GM19025 (cell line): ENCODE results near the gene KDM4B.
"Not testable (repeated sequence)": the region's sequence is repeated elsewhere in the genome, so short reads cannot be mapped to it uniquely, and the experiment has no call there.

ENCODE experiments used
- ATAC-seq: cut with Tn5 transposase; IDR thresholded peaks from one replicate; pipeline ENCODE4 v1.9.1; 2021; ENCODE audit warnings: mild to moderate bottlenecking, low read depth, moderate library complexity; ENCODE audit not compliant: unreplicated experiment

KDM4B gene

DNA sequence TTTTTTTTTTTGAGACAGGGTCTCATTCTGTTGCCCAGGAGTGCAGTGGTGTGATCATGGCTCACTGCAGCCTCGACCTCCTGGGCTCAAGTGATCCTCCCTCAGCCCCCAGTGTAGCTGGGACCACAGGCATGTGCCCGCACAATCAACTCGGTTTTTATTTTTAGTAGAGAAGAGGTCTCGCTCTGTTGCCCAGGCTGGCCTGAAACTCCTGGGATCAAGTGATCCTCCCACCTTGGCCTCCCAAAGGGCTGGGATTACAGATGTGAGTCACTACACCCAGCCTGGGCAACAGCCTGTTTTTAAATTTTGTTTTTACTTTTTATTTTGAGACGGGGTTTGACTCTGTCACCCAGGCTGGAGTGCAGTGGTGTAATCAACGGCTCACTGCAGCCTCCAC lies 2.3 kb upstream of the KDM4B start:
- no peak for ATAC-seq

- no peak for ATAC-seq
These were observed 1.0 kb upstream of the KDM4B start for GRCh38 chr19:4967738-4968461.

DNA sequence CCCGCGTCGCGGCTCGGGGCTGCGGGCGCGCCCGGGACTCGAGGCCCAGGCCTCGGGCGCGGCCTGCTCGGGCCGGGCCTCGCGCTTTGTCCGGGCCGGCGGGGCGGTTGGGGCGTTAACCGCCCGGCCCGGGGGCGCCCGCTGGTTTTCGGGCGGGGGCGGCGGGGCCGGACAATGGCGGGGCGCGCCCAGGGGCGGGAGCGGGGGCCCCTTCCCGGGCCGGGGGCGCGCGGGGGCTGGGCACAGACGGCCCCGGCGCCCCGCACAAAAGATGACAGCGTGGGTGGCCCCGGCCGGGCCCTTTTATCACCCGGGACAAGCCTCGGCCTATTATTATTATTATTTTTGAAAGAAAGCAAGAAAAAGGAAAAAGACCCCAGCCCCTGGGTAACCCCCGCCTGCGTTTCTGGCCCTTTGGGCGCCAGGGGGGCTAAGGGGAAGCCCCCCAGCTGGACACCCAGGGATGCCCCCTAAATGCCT lies 419 bp downstream of the KDM4B start:
- peak; percentile 4 for ATAC-seq

- ATAC-seq = no peak
These were observed 1.0 kb downstream of the KDM4B start for GRCh38 chr19:4969772-4970531.

GRCh38 chr19:4970558-4971423 lies 1.9 kb downstream of the KDM4B start:
- ATAC-seq = no peak

GRCh38 chr19:4971424-4971793 lies 2.5 kb downstream of the KDM4B start:
- ATAC-seq = no peak

GRCh38 chr19:4971816-4972495 lies 3.0 kb downstream of the KDM4B start:
- no peak for ATAC-seq

- no peak for ATAC-seq
These were observed 3.8 kb downstream of the KDM4B start for GRCh38 chr19:4972509-4973230.

- ATAC-seq = no peak
These were observed 6.1 kb downstream of the KDM4B start for GRCh38 chr19:4974880-4975469.

DNA sequence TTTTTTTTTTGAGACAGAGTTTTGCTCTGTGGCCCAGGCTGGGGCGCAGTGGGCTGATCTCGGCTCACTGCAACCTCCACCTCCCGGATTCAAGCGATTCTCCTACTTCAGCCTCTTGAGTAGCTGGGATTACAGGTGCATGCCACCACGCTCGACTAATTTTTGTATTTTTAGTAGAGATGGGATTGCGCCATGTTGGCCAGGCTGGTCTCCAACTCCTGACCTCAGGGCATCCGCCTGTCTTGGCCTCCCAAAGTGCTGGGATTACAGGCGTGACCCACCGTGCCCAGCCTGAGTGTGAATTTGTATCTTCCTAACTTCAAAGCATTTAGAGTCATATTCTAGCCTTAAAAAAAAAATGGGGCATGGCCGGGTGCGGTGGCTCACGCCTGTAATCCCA lies 6.7 kb downstream of the KDM4B start:
- ATAC-seq = not testable (repeated sequence)

DNA sequence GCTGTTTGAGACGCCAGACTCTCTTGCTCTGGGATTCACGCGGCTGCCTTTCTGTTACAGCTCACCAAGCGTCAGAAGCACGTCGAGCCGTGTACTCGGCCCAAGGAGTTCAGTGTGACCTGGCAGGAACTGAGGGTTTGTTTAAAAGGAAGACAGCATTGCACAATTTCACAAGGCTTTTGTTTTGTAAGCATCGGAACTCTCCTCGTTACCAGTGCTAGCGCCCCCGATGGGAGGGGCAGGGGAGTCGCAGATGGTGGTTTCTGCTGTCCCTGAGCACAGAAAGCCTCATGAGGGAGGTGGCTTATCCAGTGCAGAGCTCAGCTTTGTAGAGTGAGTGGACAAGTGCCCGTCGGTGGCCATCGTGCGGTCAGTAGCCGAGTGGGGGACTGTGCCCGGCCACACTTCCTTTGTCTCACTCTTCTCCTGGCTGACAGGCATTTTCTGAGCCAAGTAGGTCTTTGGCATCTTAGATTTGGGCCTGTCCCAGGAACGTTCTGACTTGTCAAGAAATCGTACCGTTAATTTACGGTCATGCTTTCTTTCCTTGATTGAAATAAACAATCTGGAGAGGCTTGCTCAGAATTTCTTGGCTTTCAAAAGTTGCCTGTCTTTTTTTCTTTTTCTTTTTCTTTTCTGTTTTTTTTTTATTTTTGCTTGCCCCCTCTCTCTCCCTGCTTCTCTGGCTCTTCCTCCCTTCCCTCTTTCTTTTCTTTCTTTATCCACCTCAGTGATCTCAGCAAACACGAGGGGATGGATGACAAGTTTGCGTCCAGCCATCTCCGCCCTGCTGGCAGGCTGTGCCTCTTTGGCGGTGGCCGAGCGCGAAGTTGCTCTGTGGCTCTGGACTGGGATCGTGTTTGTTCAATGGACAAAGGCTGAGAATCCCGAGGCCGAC lies 7.7 kb downstream of the KDM4B start:
- no peak for ATAC-seq

DNA sequence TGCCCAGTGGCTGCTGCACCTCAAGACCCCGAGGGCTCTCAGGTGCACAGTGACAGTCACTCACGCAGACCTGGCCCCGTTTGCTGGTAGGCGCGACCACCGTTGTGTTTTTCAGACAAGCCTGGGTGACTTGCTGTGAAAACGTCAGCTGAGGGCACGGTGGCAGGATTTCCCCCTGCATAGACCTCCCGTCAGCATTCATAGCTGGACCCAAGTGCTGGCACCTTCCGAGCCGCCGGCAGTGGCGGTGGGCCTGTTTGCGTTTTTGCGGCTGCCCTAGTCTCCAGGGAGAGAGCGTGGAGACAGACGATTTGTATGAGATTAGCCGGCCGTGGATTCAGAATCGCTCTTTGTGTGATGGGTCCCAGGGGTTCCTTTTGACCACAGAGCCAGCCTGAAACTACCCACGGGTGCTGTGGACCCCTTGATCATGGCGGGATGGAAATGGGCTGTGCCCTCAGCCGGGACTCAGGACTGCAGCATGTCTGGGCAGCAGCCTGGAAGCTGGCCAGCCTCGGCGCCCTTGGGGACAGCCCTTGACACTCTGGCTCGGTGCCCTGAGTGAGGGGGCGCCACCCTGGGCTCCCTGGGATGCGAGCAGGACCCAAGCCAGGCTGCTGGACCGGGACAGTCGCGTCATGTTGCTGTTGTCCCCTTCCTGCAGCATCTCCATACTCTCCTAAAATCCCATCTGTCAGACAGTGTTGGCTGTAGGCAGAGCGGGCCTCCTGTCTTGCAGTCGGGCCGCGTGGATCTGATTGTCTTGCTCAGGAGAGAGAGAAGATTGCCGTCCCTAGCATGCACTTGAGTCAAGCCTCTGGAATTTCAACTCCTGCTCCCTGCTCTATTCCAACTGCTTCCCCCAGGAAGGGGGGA lies 8.6 kb downstream of the KDM4B start:
- no peak for ATAC-seq

DNA sequence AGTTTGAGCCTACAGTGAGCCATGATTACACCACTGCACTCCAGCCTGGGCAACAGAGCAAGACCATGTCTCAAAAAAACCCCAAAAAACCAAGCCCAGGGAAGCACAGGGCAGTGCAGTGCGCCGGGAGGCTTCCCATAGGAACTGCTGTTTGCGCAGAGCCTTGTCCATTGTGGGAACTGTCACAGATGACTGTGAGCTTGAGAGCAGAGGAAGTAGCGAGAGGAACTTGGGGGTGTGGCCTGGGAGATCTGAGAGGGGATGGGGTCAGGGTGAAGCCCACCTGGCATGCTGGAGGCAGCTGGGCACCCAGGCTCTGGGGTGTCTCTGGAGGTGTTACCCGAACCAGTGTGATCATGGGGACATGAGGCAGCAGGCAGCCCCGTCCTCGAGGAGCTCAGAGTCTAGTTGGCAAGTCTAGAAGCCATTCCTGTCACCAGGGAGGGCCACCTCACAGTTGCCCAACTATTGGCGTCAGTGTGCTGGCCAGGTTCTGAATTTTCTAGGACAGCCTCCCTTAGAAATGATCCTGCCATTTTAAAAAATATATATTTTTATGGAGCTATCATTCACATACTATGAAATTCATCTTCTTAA lies 10.4 kb downstream of the KDM4B start:
- ATAC-seq = no peak

GRCh38 chr19:4980067-4980466 lies 11.2 kb downstream of the KDM4B start:
- no peak for ATAC-seq

- no peak for ATAC-seq
These were observed 12.1 kb downstream of the KDM4B start for GRCh38 chr19:4980838-4981680.

DNA sequence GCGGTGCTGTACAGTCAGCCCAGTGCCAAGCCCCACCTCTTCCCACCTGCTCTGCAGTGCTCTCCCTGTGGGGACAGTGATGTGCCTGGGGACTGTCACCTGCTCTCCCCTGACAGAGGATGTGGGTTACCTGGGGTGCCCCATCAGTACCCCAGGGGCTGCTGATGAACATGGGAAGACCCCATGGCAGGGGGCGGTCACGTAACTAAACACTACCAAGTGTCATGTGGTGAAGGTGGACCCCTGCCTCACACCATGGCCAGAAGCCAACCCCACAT lies 12.7 kb downstream of the KDM4B start:
- no peak for ATAC-seq
